Measurements from ENCODE around the gene FOXA3. TPM values are rescaled to one million over a fixed set of nuclear protein-coding genes. Genes with fewer than 3 reads are reported as not detected.

Gene FOXA3
- total RNA-seq, 1 experiment from 2014 or later, result 22.2 TPM

GRCh38 chr19:45881909-45882528 is 17.9 kb downstream of the FOXA3 start:
- Histone ChIP-seq H3K4me2 (ENCODE audit: insufficient read depth, insufficient read length, low read length) (peak overlapping the region; percentile 66), H3K27me3 (ENCODE audit: insufficient read depth, low read length) (no peaks in the 10 kb centered on the region), H3K27ac (ENCODE audit: insufficient read length, low read depth, low read length) (no peak overlapping the region), H3K14ac (ENCODE audit: insufficient read depth, low read length) (no peak overlapping the region), H3K79me2 (ENCODE audit: insufficient read depth, low read length) (no peaks in the 10 kb centered on the region), H4K8ac (replicated peaks; ENCODE audit: insufficient read length, low read depth, low read length) (no peak overlapping the region), H3K23me2 (ENCODE audit: insufficient read length, low read depth, low read length, poor library complexity, severe bottlenecking) (peaks cover 19% of the 10 kb centered on the region), H3K56ac (ENCODE audit: insufficient read length, low read depth, low read length) (no peak overlapping the region), H2BK120ac (ENCODE audit: low read depth, low read length, poor library complexity, severe bottlenecking) (no peak overlapping the region), H4K20me1 (ENCODE audit: control insufficient read depth, insufficient read depth, insufficient read length) (no peaks in the 10 kb centered on the region), H2BK12ac (ENCODE audit: insufficient read length, low read depth, low read length) (no peak overlapping the region), H2BK15ac (ENCODE audit: low read depth, low read length) (no peak overlapping the region), H3K18ac (ENCODE audit: insufficient read length, low read depth, low read length) (peak overlapping the region; percentile 16), H3K79me1 (ENCODE audit: insufficient read depth, low read depth, low read length, poor library complexity, severe bottlenecking) (no peaks in the 10 kb centered on the region), H2AK5ac (ENCODE audit: insufficient read length, low read length) (no peak overlapping the region), H3K9me3 (ENCODE audit: control insufficient read depth, low read depth, low read length) (no peaks in the 10 kb centered on the region), H4K5ac (ENCODE audit: insufficient read length, low read depth, low read length) (no peak overlapping the region), H4K91ac (ENCODE audit: insufficient read length, low read depth, low read length) (no peak overlapping the region), H3K4ac (ENCODE audit: low read depth, low read length) (no peak overlapping the region), H3K9ac (ENCODE audit: extremely low read depth, insufficient read length, low read length) (no peak overlapping the region), H2AFZ (ENCODE audit: low read length) (no peak overlapping the region), H3T11ph (ENCODE audit: low read length) (no peak overlapping the region), H3K4me1 (ENCODE audit: insufficient read depth, low read length) (peaks cover 2% of the 10 kb centered on the region; the same call in 1 of the 2 replicates), H2BK5ac (ENCODE audit: insufficient read length, low read length) (no peak overlapping the region), H2BK20ac (ENCODE audit: low read depth, low read length, poor library complexity, severe bottlenecking) (no peak overlapping the region), H3K23ac (ENCODE audit: insufficient read length, low read depth, low read length) (no peak overlapping the region)
- Mint-ChIP-seq H3K4me1 (peaks cover 36 to 45% of the 10 kb centered on the region in 2 experiments), H3K4me3 (peak overlapping the region; percentile 70 to 79), H3K9me3 (no peaks in the 10 kb centered on the region), H3K36me3 (ENCODE audit: insufficient read depth in 1 of 3, low read depth in 3 of 3) (peaks cover 2 to 5% (median 4%) of the 10 kb centered on the region in 3 experiments; a peak in 3 of 7 replicates), H3K27ac (peak overlapping the region; percentile 70 to 94 (median 82)), H3K27me3 (ENCODE audit: low read depth) (peaks cover 4% of the 10 kb centered on the region; the same call in 1 of the 2 replicates)
- peak; percentile 76 for DNase-seq
- WGBS (ENCODE audit: extremely low coverage, insufficient read length, low lambda C conversion rate), result no CpG with 5 or more reads among the region's 4 CpGs
- TF ChIP-seq, protein P1, sequence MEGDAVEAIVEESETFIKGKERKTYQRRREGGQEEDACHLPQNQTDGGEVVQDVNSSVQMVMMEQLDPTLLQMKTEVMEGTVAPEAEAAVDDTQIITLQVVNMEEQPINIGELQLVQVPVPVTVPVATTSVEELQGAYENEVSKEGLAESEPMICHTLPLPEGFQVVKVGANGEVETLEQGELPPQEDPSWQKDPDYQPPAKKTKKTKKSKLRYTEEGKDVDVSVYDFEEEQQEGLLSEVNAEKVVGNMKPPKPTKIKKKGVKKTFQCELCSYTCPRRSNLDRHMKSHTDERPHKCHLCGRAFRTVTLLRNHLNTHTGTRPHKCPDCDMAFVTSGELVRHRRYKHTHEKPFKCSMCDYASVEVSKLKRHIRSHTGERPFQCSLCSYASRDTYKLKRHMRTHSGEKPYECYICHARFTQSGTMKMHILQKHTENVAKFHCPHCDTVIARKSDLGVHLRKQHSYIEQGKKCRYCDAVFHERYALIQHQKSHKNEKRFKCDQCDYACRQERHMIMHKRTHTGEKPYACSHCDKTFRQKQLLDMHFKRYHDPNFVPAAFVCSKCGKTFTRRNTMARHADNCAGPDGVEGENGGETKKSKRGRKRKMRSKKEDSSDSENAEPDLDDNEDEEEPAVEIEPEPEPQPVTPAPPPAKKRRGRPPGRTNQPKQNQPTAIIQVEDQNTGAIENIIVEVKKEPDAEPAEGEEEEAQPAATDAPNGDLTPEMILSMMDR (conservative IDR thresholded peaks at IDR 0.05), result no peak
